Keratinocyte (primary cell): Measurements from ENCODE around the gene FAF2. TPM values are rescaled to one million over a fixed set of nuclear protein-coding genes. Genes with fewer than 3 reads are reported as not detected.
A peak's percentile ranks its signal among the peaks of the same experiment; 100 is the strongest.

Experiments used
- DNase-seq: peaks from one replicate; pipeline ENCODE4 v3.0.0-alpha.2; 2011; ENCODE audit warnings: low read depth, missing footprints, low spot score
- FAIRE-seq: peaks from 2 replicates; lab custom pipeline; 2011; peaks lifted over from hg19 to GRCh38; lab: Jason Lieb, UNC
- H2AFZ ChIP-seq: 2 replicates; pipeline ENCODE4 v1.6.0; 2012; ENCODE audit warnings: low read length, control low read depth, inconsistent platforms; ENCODE audit not compliant: control insufficient read depth
- H3K27ac ChIP-seq: 2 replicates; pipeline ENCODE4 v1.5.1; 2011; ENCODE audit warnings: low read length; ENCODE audit not compliant: control insufficient read depth, insufficient read depth
- H3K27me3 ChIP-seq: 3 replicates; pipeline ENCODE4 v1.6.0; 2011; ENCODE audit warnings: low read length; ENCODE audit not compliant: control insufficient read depth, insufficient read depth; ENCODE audit errors: extremely low read depth
- H3K36me3 ChIP-seq, 2 experiments: 2 replicates in 1 of 2; 3 replicates in 1 of 2; pipeline ENCODE4 v1.5.1; 2011; ENCODE audit warnings: low read length in 2 of 2, mild to moderate bottlenecking in 1 of 2; ENCODE audit not compliant: control insufficient read depth in 2 of 2, insufficient read depth in 2 of 2; ENCODE audit errors: extremely low read depth in 1 of 2
- H3K4me1 ChIP-seq: 3 replicates; pipeline ENCODE4 v1.5.1; 2011; ENCODE audit warnings: low read length; ENCODE audit not compliant: control insufficient read depth, insufficient read depth; ENCODE audit errors: extremely low read depth
- H3K4me2 ChIP-seq: 3 replicates; pipeline ENCODE4 v1.6.0; 2011; ENCODE audit warnings: low read depth, low read length; ENCODE audit not compliant: control insufficient read depth, insufficient read depth; ENCODE audit errors: extremely low read depth
- H3K4me3 ChIP-seq, 3 experiments: fragments of 200-600 bp in 1 of 3; sonication (generic) in 1 of 3; 2 replicates in 2 of 3; 3 replicates in 1 of 3; pipeline ENCODE4 v1.5.1; 2011 to 2016; ENCODE audit warnings: low read length in 3 of 3, mild to moderate bottlenecking in 3 of 3, control low read depth in 2 of 3, inconsistent platforms in 1 of 3, low read depth in 1 of 3, mixed read lengths in 1 of 3, mixed run types in 1 of 3, moderate library complexity in 1 of 3; ENCODE audit not compliant: control insufficient read depth in 2 of 3, insufficient read depth in 2 of 3; ENCODE audit errors: extremely low read depth in 1 of 3
- H3K79me2 ChIP-seq: 2 replicates; pipeline ENCODE4 v1.6.0; 2012; ENCODE audit warnings: low read length; ENCODE audit not compliant: control insufficient read depth, insufficient read depth
- H3K9ac ChIP-seq: 3 replicates; pipeline ENCODE4 v1.6.0; 2011; ENCODE audit warnings: low read length; ENCODE audit not compliant: control insufficient read depth, insufficient read depth; ENCODE audit errors: extremely low read depth
- H3K9me1 ChIP-seq: 3 replicates; pipeline ENCODE4 v1.6.0; 2011; ENCODE audit warnings: low read length; ENCODE audit not compliant: control insufficient read depth, insufficient read depth; ENCODE audit errors: extremely low read depth
- H3K9me3 ChIP-seq: 2 replicates; pipeline ENCODE4 v1.5.1; 2012; ENCODE audit warnings: low read depth, low read length; ENCODE audit not compliant: control insufficient read depth
- H4K20me1 ChIP-seq: 3 replicates; pipeline ENCODE4 v1.6.0; 2011; ENCODE audit warnings: low read length; ENCODE audit not compliant: control insufficient read depth, insufficient read depth; ENCODE audit errors: extremely low read depth
- CTCF ChIP-seq, 3 experiments: IDR thresholded peaks in 1 of 3; conservative IDR thresholded peaks in 1 of 3; optimal IDR thresholded peaks in 1 of 3; 2 replicates in 2 of 3; 3 replicates in 1 of 3; pipeline versions ENCODE3 to v1.5.1; 2011; ENCODE audit warnings: low read length in 3 of 3, mild to moderate bottlenecking in 3 of 3, moderate library complexity in 2 of 3, control low read depth in 1 of 3, inconsistent platforms in 1 of 3; ENCODE audit not compliant: insufficient read depth in 2 of 3; ENCODE audit errors: extremely low read depth in 1 of 3
- EZH2 ChIP-seq: IDR thresholded peaks from one replicate; pipeline ENCODE4 v1.6.1; 2012; ENCODE audit warnings: inconsistent platforms, mild to moderate bottlenecking, low read length, moderate library complexity
- dilution Hi-C: fragments of 300-500 bp; cut with MboI; formaldehyde crosslinking; loops from one replicate; pipeline ENCODE4 v1.7.0; 2020; ENCODE audit warnings: low sequenced_read_pairs; ENCODE audit not compliant: extremely low pct_ligation_motif_present
- polyA plus RNA-seq, 5 experiments: library from polyadenylated mRNA; depleted of rRNA in 3 of 5; stranded (reverse) in 3 of 5; stranded (forward) in 1 of 5; unstranded in 1 of 5; fragments of >200 nt; gene quantifications; 1 replicate in 1 of 5; 2 replicates in 3 of 5; 3 replicates in 1 of 5; pipeline versions ENCODE4 v1.2.1 to v1.2.3, GENCODE V29; 2011 to 2012; ENCODE audit warnings: missing spikeins in 2 of 5, low read depth in 1 of 5, low replicate concordance in 1 of 5

Gene FAF2
- polyA plus RNA-seq, 1 donor (not counting 4 experiments of a cell fraction or from before 2014, with no cell fraction given): 52.9 TPM

GRCh38 chr5:176541338-176542134, 93.4 kb downstream of the FAF2 start:
- Histone ChIP-seq H3K4me3 (peak overlapping the region in 2 of 3 experiments; percentile 76 to 83), H3K9ac (peak overlapping the region; percentile 87), H3K27me3 (no peaks in the 10 kb centered on the region), H3K9me1 (no peaks in the 10 kb centered on the region), H4K20me1 (no peaks in the 10 kb centered on the region), H3K4me2 (peak overlapping the region; percentile 90), H3K4me1 (peaks cover 46% of the 10 kb centered on the region), H3K9me3 (no peaks in the 10 kb centered on the region), H3K36me3 (no peaks in the 10 kb centered on the region), H3K79me2 (peaks cover 1% of the 10 kb centered on the region), H3K27ac (peak overlapping the region; percentile 89), H2AFZ (peak overlapping the region; percentile 66)
- DNase-seq (no peak), FAIRE-seq (peak; percentile 88)
- TF ChIP-seq EZH2 (no peak), CTCF (optimal IDR thresholded peaks at IDR 0.05 in 1 of 3, IDR thresholded peaks at IDR 0.05 in 1 of 3, conservative IDR thresholded peaks at IDR 0.05 in 1 of 3; ENCODE audit: extremely low read depth in 1 of 3, insufficient read depth in 2 of 3, low read length in 3 of 3) (no peak)
- dilution Hi-C loops: no loop called here

GRCh38 chr5:176542135-176542595, 94.0 kb downstream of the FAF2 start:
- Histone ChIP-seq H2AFZ (peak overlapping the region; percentile 30), H3K4me1 (peaks cover 46% of the 10 kb centered on the region), H3K27ac (peak overlapping the region; percentile 89), H3K36me3 (no peaks in the 10 kb centered on the region), H3K9me1 (no peaks in the 10 kb centered on the region), H4K20me1 (no peaks in the 10 kb centered on the region), H3K27me3 (no peaks in the 10 kb centered on the region), H3K4me2 (peak overlapping the region; percentile 90), H3K9me3 (no peaks in the 10 kb centered on the region), H3K4me3 (peak overlapping the region; percentile 62 to 83 (median 76)), H3K9ac (peak overlapping the region; percentile 87), H3K79me2 (peaks cover 1% of the 10 kb centered on the region)
- DNase-seq (no peak), FAIRE-seq (no peak)
- TF ChIP-seq EZH2: no peak
- no peak for TF ChIP-seq CTCF (optimal IDR thresholded peaks at IDR 0.05 in 1 of 3, IDR thresholded peaks at IDR 0.05 in 1 of 3, conservative IDR thresholded peaks at IDR 0.05 in 1 of 3; ENCODE audit: extremely low read depth in 1 of 3, insufficient read depth in 2 of 3, low read length in 3 of 3)
- dilution Hi-C loops: no loop called here
